Lower leg skin (tissue), 4 donors: ENCODE measurements around the gene ROS1. TPM values are rescaled to one million over a fixed set of nuclear protein-coding genes. Genes with fewer than 3 reads are reported as not detected.

Source experiments
- DNase-seq, 2 donors: peaks; one replicate each; pipeline ENCODE4 v3.0.0-alpha.2; 2019; ENCODE audit warnings: low spot score in 2 of 2
- H3K4me3 ChIP-seq: fragments of 200-600 bp; sonication (generic); 2 replicates; pipeline ENCODE4 v1.5.1; 2017; ENCODE audit warnings: mild to moderate bottlenecking, low read depth; ENCODE audit not compliant: poor library complexity, severe bottlenecking
- POLR2A ChIP-seq, 2 donors: fragments of 450-650 bp; IDR thresholded peaks; one replicate each; pipeline ENCODE4 v1.6.1; 2016 to 2017; ENCODE audit warnings: antibody characterized with exemption in 2 of 2, mild to moderate bottlenecking in 1 of 2, moderate library complexity in 1 of 2
- WGBS, 2 donors: methylation state at CpG; one replicate each; pipeline ENCODE4 v1.1.5; 2018; 5-methylcytosine and 5-hydroxymethylcytosine counted together
- intact Hi-C: fragments of 100-400 bp; cut with DNase I; formaldehyde crosslinking; loops from one replicate; pipeline ENCODE4 v1.15.0; 2023; ENCODE audit warnings: low total_unique reads
- total RNA-seq, 4 donors: library from RNA; depleted of rRNA; stranded (reverse); fragments of >200 nt; gene quantifications; one replicate each; pipeline ENCODE4 v1.1.0, GENCODE V29; 2016
- TF ChIP-seq, protein P1 (sequence below), 3 donors: fragments of 450-650 bp; IDR thresholded peaks; one replicate each; pipeline ENCODE4 v1.5.1; 2016; ENCODE audit warnings: antibody characterized with exemption in 3 of 3, mild to moderate bottlenecking in 3 of 3, moderate library complexity in 2 of 3

Gene ROS1
- total RNA-seq, 4 donors from 2014 or later: 0.11 to 1.3 (median 0.78) TPM

DNA sequence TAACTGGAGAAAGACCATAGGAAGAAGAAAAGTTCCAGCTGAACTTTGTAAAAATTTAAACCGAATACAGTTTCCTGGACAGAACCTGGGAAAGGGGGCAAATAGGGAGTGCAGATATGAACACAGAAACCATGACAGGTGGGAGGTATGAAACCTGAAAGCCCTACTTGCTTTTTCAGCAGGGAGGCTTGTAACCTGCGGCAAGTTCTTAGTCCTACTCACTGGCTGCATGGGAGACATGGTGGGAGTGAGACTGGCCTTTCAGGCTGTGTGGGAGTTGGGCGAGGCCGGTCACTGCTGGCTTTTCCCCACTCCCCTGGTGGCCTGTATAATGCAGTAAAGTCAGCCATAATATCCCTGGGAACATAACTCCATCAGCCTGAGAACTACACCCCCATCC is 54.2 kb downstream of the ROS1 start:
- no peak for DNase-seq
- no peak overlapping the region for H3K4me3 ChIP-seq
- no peak for TF ChIP-seq POLR2A (IDR thresholded peaks at IDR 0.05)
- TF ChIP-seq, protein P1, sequence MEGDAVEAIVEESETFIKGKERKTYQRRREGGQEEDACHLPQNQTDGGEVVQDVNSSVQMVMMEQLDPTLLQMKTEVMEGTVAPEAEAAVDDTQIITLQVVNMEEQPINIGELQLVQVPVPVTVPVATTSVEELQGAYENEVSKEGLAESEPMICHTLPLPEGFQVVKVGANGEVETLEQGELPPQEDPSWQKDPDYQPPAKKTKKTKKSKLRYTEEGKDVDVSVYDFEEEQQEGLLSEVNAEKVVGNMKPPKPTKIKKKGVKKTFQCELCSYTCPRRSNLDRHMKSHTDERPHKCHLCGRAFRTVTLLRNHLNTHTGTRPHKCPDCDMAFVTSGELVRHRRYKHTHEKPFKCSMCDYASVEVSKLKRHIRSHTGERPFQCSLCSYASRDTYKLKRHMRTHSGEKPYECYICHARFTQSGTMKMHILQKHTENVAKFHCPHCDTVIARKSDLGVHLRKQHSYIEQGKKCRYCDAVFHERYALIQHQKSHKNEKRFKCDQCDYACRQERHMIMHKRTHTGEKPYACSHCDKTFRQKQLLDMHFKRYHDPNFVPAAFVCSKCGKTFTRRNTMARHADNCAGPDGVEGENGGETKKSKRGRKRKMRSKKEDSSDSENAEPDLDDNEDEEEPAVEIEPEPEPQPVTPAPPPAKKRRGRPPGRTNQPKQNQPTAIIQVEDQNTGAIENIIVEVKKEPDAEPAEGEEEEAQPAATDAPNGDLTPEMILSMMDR (IDR thresholded peaks at IDR 0.05): no peak
- WGBS, 2 donors: 76 to 79% methylated on average over 4 of the region's 4 CpGs
- intact Hi-C loops: no loop called here

DNA sequence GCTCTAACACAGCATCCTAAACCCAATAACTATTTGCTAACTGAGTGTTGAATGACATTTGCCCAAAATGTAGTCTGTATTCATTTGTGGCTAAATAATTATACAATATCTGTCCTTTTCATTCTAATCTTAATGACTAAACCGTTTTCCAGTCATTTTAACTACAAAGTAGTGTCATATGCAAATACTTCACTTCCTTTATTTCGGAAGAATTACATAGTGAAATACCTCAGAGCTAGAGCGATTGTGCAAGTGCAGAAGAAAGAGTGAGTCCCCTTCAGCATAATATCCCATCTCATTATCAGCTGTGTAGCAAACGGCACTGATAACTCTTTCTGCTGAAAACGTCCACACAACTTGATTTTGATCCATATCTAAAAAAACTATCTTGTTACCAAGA is 66.2 kb downstream of the ROS1 start:
- TF ChIP-seq, protein P1 (IDR thresholded peaks at IDR 0.05): no peak
- no peak for TF ChIP-seq POLR2A (IDR thresholded peaks at IDR 0.05)
- DNase-seq: no peak
- no peak overlapping the region for H3K4me3 ChIP-seq
- 70 to 73% methylated on average over 5 of the region's 5 CpGs for WGBS, 2 donors
- intact Hi-C loops: no loop called here

DNA sequence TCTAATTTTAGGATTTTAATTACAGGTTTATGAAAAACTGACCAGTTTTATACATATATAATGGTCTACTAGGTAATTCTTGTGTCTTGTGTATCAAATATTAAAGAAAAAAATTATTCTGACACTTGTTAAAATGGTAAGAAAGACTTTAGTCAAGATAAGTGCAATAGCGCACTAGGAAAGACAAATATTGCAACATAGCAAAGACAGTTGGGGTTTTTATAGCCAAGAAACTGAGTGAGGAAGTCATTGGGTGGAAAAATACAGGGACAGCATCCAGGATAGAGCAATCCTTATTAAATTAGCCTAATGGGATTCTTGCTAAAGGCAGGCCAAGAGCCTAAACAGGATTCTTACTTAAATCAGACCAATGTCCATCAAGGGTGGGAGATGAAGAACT is 71.1 kb downstream of the ROS1 start:
- no peak overlapping the region for H3K4me3 ChIP-seq
- WGBS, 2 donors: 92 to 93% methylated on average over 1 of the region's 1 CpG
- no peak for DNase-seq
- intact Hi-C loops: no loop called here
- TF ChIP-seq, protein P1 (IDR thresholded peaks at IDR 0.05): no peak
- TF ChIP-seq POLR2A (IDR thresholded peaks at IDR 0.05): no peak

DNA sequence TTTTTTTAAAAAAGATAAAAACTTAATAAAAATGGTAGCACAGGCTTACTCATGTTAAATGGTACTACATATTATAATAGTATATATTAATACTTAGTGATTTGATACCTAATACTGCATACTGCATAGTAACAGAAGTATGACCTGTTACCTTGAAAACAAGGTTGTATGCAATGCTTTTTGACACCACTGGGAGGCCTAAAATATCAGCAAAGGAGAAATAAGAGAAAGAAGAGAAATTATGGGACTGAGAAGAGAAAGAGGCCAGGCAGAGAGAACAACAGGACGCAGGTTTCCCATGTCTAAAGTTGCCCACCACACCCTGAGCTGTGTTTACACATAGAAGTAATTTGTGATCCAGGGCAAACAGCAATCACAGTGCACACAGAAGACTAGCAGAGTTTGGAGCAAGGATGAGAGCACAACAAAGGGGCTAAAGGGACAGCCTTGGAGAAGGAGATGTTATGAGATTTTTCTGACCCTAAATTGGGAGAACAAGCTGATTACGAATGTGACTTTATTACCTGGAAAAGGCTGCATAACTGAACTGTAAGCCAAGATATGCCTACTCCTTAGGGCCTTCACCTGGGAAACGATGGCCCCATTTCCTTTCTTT is 73.2 kb downstream of the ROS1 start:
- no peak overlapping the region for H3K4me3 ChIP-seq
- no peak for TF ChIP-seq POLR2A (IDR thresholded peaks at IDR 0.05)
- TF ChIP-seq, protein P1 (IDR thresholded peaks at IDR 0.05): no peak
- intact Hi-C loops: no loop called here
- no peak for DNase-seq
- 76 to 82% methylated on average over 3 of the region's 3 CpGs for WGBS, 2 donors

DNA sequence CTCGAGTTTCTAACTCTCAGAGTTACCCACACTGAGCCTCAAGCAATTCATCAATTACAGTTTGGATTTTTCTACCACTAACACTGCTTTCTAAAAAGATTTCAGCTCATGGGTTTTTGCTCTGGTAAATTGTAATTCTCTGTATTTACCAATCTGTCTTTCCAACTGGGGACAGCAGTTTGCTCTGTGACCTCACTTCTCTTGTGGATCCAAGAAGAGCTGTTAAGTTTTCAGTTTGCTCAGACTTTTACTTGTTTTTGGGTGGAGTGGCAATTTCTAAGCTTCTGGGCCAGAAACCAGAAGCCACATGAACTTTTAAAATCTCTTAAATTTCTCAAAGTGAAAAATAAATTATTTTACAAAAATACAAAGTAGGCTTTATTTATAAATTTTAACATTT is 74.2 kb downstream of the ROS1 start:
- no peak for DNase-seq
- H3K4me3 ChIP-seq: no peak overlapping the region
- intact Hi-C loops: no loop called here
- TF ChIP-seq, protein P1 (IDR thresholded peaks at IDR 0.05): no peak
- TF ChIP-seq POLR2A (IDR thresholded peaks at IDR 0.05): no peak
- WGBS, 2 donors: 29 to 43% methylated on average over 1 of the region's 1 CpG
